22Rv1 (cell line): ENCODE data around the gene PRAMEF33.
"Not testable (repeated sequence)": the region's sequence is repeated elsewhere in the genome, so short reads cannot be mapped to it uniquely, and the experiment has no call there.

ENCODE experiments used
- H3K27ac ChIP-seq: fragments of 450-650 bp; 2 replicates; pipeline ENCODE4 v1.5.1; 2017
- CTCF ChIP-seq: fragments of 450-650 bp; IDR thresholded peaks from 2 replicates; pipeline ENCODE4 v1.5.1; 2017; ENCODE audit warnings: mild to moderate bottlenecking

PRAMEF33 gene, protein sequence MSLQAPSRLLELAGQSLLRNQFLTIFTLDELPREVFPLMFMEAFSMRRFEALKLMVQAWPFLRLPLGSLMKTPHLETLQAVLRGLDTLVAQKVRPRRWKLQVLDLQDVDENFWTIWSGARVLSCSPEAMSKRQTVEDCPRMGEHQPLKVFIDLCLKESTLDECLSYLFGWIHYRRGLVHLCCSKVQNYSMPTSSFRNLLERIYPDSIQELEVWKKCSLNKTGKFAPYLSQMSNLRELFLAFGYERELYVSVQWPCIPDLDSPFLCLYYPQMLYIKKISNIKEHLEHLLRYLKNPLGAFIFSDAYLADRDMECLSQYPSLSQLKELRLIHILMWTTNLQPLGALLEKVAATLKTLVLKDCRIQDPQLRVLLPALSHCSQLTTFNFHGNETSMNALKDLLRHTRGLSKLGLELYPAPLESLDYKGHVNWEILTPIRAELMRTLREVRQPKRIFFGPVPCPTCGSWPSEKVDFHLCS

GRCh38 chr1:13303239-13303638 lies at the start of gene PRAMEF33:
Gene PRAMEF33 (plus strand): TSS chr1:13303539. CDS start chr1:13305955, 2,416 bp downstream.
- not testable (repeated sequence) for H3K27ac ChIP-seq

DNA sequence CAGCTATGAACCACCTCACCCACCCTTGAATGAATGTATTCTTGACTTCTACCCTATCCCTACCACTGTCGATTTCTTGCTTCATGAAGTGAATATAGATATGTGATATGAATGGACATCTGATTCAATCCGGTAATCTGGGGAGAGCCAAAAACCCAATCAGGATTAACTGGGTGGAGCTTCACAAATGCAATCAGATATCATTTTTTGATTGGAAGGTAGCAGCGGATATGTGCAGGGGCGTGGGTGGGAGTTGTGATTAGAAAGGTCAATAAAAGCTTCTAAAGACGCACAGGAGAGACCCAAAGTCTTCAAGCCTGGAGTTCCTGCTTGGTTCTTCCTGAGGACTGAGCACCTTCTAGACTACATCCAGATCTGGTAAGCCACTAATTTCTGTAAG lies 49.4 kb upstream of the PRAMEF33 start, which contains the start of gene PRAMEF5:
TSS of gene PRAMEF5 (plus strand) at position 301 of the 400 bp plus-strand sequence. CDS start 5,071 bp downstream, outside the sequence.
- H3K27ac ChIP-seq = not testable (repeated sequence)

- not testable (repeated sequence) for H3K27ac ChIP-seq
Observed at GRCh38 chr1:13265124-13265523, 38.2 kb upstream of the PRAMEF33 start.

DNA sequence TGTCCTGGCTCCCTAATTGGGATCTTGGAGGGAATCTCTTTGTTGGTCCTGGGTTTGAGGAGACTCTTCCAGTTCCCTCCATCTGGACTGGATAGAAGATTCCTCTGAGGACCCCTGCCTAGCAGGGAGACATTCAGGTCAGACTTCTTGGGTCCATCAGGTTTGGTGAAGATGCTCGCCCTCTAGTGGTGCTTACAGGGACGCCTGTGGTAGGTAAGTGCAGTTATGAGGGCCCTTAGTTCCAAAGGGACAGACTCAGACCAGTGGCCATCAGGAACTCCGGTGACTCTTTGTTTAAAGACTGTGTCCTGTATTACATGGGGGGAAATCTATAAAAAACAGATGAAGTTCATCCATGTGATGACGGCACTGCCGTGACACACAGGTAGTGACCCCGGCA lies 26.3 kb upstream of the PRAMEF33 start:
- not testable (repeated sequence) for H3K27ac ChIP-seq

DNA sequence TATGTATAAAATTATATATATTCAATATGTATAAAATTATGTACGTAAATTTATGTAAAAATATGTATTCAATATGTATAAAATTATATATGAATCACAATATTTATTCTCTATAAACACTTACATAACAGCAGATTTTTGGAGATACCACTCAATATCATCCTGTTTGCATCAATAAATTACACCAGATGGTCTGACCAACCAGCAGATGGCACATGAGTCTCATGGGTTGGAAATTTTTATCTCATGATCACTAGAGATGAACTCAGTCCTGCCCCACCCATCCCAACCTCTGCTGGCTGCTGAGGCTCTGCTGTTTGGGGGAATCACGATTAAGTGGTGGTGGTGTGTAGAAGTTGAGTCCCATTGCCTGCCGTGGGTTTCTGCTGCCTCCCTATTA lies 23.7 kb upstream of the PRAMEF33 start:
- not testable (repeated sequence) for H3K27ac ChIP-seq

GRCh38 chr1:13285037-13285436 lies 18.3 kb upstream of the PRAMEF33 start, which contains the start of gene PRAMEF8:
Gene PRAMEF8 (minus strand): TSS chr1:13285137. CDS start chr1:13284091, 1,046 bp downstream.
- not testable (repeated sequence) for H3K27ac ChIP-seq

- not testable (repeated sequence) for H3K27ac ChIP-seq
Observed at GRCh38 chr1:13289030-13289429, 14.3 kb upstream of the PRAMEF33 start.

DNA sequence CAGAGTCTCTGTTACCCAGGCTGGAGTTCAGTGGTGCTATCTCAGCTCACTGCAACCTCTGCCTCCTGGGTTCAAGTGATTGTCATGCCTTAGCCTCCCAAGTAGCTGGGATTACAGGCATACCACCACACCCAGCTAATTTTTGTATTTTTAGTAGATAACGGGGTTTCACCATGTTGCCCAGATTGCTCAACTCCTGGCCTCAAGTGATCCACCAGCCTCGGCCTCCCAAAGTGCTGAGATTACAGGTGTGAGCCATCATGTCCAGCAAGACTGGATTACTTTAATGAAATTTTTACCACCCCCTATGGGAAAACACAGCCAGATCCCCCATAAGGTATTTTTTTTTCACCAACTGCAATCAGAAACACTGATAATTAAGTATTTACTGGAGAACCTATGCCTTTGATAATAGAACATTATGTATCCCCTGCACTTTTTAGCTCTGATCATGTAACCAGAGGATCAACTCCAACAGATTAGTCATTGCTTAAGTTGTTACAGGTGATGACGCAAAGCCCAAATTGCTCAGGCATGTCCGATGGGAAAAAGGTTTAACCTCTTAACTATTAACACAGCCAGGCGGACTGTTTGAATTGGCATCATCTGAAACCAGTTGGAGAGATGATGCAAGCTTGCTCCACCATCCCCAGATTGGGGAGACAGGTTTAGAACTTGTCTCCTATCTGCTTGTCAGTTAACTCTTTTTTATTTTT lies 6.0 kb upstream of the PRAMEF33 start:
- not testable (repeated sequence) for H3K27ac ChIP-seq

DNA sequence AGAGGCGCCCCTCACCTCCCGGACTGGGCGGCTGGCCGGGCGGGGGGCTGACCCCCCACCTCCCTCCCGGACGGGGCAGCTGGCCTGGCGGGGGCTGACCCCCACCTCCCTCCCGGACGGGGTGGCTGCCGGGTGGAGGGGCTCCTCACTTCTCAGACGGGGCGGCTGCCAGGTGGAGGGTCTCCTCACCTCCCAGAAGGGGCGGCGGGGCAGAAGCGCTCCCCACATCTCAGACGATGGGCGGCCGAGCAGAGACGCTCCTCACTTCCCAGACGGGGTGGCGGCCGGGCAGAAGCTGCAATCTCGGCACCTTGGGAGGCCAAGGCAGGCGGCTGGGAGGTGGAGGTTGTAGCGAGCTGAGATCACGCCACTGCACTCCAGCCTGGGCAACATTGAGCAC lies 4.6 kb upstream of the PRAMEF33 start:
- H3K27ac ChIP-seq = not testable (repeated sequence)

DNA sequence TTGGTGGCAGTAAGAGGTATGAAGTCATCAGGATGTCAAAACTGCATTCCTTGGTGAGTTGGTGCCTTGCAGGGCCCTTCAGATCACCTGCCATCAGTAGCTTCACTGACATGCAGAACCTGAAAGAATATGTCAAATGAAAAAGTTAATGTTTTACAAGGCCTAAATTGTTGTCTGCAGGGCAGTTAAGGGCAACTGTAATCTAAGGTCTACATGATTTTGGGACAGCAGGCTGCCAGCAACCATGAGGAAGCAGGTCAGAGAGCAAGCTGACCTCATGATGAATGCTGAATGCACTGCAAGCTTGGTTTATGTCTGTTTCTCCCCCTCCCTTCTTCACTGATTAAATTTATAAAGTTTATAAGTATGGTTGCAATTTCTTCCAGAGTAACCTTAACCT lies 1.1 kb upstream of the PRAMEF33 start:
- not testable (repeated sequence) for H3K27ac ChIP-seq

GRCh38 chr1:13315281-13315680 lies 11.9 kb downstream of the PRAMEF33 start, which contains the start of gene PRAMEF15:
Gene PRAMEF15 (plus strand): TSS chr1:13315581. CDS start chr1:13318408, 2,827 bp downstream.
- not testable (repeated sequence) for H3K27ac ChIP-seq

GRCh38 chr1:13342496-13342895 lies 39.2 kb downstream of the PRAMEF33 start:
- not testable (repeated sequence) for H3K27ac ChIP-seq

GRCh38 chr1:13347034-13347433 lies 43.7 kb downstream of the PRAMEF33 start, which contains the start of gene PRAMEF14:
Gene PRAMEF14 (minus strand): TSS chr1:13347134. CDS start chr1:13345314, 1,820 bp downstream.
- H3K27ac ChIP-seq = not testable (repeated sequence)

- H3K27ac ChIP-seq = not testable (repeated sequence)
Observed at GRCh38 chr1:13353476-13353875, 50.1 kb downstream of the PRAMEF33 start.

DNA sequence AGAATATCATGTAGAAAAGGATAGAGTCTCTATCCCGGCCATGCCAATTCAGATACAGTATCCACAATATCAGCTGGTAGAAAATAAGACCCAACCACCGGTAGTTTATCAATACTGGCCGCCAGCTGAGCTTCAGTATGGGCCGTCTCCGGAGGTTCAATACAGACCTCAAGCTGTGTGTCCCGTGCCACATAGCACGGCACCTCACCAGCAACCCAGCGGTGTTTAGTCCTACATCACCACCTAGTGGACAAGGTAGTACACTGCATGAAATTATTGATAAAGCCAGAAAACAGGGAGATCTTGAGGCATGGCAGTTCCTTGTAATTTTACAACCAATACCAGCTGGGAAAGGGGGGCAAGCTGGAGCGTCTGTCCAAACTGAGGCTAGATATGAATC lies 51.1 kb downstream of the PRAMEF33 start:
- H3K27ac ChIP-seq = not testable (repeated sequence)

DNA sequence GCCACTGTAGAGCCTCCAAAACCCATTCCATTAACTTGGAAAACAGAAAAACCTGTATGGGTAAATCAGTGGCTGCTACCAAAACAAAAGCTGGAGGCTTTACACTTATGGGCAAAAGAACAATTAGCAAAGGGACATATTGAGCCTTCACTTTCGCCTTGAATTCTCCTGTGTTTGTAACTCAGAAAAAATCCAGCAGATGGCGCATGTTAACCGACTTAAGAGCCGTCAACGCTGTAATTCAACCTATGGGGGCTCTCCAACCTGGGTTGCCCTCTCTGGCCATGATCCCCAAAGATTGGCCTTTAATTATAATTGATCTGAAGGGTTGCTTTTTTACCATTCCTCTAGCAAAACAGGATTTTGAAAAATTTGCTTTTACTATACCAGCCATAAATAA lies 53.4 kb downstream of the PRAMEF33 start:
- not testable (repeated sequence) for H3K27ac ChIP-seq
- TF ChIP-seq CTCF = peak; percentile 65
